ENCODE measurements around the gene RTL5.

Gene RTL5

GRCh38 chrX:72097098-72097497, 34.6 kb downstream of the RTL5 start:
- in situ Hi-C loops (cut with HindIII; ENCODE audit: low pct_unique_long_range_greater_than_20kb, low sequenced_read_pairs), result no loop called here
- no peak for DNase-seq (ENCODE audit: low read depth in 1 of 2, low spot score in 1 of 2)
- TF ChIP-seq JUND (IDR thresholded peaks at IDR 0.05; ENCODE audit: low read depth), result no peak

DNA sequence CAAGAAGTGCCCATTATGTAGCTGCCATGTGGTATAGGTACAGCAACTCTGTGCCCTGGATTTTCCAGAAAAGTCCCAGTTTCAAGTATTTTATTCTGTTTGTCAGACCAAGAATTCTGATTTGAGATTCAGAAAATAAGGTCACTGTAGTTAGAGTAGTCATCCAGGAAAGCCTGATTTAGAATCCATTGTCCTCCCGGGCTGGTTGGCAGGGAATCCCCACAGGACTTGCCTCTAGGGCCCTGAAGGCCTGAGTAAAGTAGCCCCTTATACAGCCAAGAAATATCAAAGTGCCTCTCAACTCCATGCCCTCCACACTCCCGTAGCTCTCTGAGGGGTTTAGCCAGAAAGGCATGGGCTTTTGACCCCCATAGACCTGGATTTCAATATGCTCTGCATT, 36.3 kb downstream of the RTL5 start:
- in situ Hi-C loops (cut with HindIII; ENCODE audit: low pct_unique_long_range_greater_than_20kb, low sequenced_read_pairs), result no loop called here
- no peak for TF ChIP-seq JUND (IDR thresholded peaks at IDR 0.05; ENCODE audit: low read depth)
- no peak for DNase-seq (ENCODE audit: low read depth in 1 of 2, low spot score in 1 of 2)

DNA sequence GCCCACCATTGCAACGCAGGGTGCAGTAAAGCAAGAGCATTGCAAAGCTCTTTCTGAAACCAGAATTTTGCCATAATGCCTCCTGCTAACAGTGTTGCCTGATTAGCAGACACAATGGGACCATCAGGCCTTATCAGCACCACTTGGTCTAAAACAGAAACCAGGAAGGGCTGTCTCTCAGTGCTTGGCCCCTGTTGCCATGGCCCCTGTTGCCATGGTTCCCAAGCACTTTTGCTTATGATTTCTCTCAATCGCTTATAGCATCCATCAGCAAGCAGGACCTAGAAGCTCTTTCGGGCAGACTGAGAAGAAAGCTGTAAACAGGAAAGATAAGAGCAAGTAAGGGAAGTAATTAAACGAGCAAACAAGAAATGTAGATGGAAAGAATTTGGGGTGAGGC, 36.8 kb downstream of the RTL5 start:
- in situ Hi-C loops (cut with HindIII; ENCODE audit: low pct_unique_long_range_greater_than_20kb, low sequenced_read_pairs), result no loop called here
- TF ChIP-seq JUND (IDR thresholded peaks at IDR 0.05; ENCODE audit: low read depth), result no peak
- no peak for DNase-seq (ENCODE audit: low read depth in 1 of 2, low spot score in 1 of 2)

DNA sequence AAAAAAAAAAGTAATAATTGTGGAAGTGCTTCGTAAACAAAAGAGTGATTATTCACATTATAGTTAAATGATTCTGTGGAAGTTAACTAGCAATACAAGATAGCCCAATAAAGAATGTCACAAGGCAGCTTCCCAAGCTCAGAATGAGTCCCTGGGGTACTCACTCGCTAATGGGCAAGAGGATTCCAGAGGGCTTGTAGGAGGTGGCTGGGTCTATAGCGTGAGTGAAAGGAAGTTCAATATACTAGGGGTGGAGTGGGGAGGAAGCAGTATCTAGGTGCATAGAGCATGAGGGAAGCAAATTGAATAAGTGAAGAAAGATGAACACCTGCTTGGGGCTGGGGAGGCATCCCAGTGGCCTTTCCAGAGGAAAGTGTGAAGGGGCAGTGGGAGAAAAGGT, 42.5 kb downstream of the RTL5 start:
- in situ Hi-C loops (cut with HindIII; ENCODE audit: low pct_unique_long_range_greater_than_20kb, low sequenced_read_pairs), result no loop called here
- no peak for TF ChIP-seq JUND (IDR thresholded peaks at IDR 0.05; ENCODE audit: low read depth)
- DNase-seq (ENCODE audit: low read depth in 1 of 2, low spot score in 1 of 2), result no peak

GRCh38 chrX:72088761-72089160, 43.0 kb downstream of the RTL5 start:
- DNase-seq (ENCODE audit: low read depth in 1 of 2, low spot score in 1 of 2), result no peak
- in situ Hi-C loops (cut with HindIII; ENCODE audit: low pct_unique_long_range_greater_than_20kb, low sequenced_read_pairs), result no loop called here

DNA sequence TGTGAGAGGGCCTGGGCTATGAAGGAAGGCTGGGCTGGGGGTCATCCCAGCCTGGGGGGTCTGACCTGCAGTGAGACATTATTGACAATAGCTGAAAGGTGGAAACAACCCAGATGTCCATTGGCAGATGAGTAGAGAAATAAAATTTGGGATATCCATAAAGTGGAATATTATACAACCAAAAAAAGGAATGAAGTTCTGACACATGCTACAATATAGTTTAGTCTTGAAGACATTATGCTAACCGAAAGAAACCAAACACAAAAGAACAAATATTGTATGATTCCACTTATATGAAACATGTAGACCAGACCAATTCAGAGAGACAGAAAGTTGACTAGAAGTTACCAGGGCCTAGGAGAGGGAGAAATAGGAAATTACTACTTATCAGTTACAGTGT, 44.7 kb downstream of the RTL5 start:
- no peak for TF ChIP-seq JUND (IDR thresholded peaks at IDR 0.05; ENCODE audit: low read depth)
- DNase-seq (ENCODE audit: low read depth in 1 of 2, low spot score in 1 of 2), result no peak
- in situ Hi-C loops (cut with HindIII; ENCODE audit: low pct_unique_long_range_greater_than_20kb, low sequenced_read_pairs), result no loop called here

More at GRCh38 chrX:72088761-72089160, 43.0 kb downstream of the RTL5 start:
- no peak for TF ChIP-seq JUND (IDR thresholded peaks at IDR 0.05; ENCODE audit: low read depth)

GRCh38 chrX:72084114-72084513, 47.6 kb downstream of the RTL5 start:
- TF ChIP-seq JUND (IDR thresholded peaks at IDR 0.05; ENCODE audit: low read depth), result no peak
- in situ Hi-C loops (cut with HindIII; ENCODE audit: low pct_unique_long_range_greater_than_20kb, low sequenced_read_pairs), result no loop called here
- DNase-seq (ENCODE audit: low read depth in 1 of 2, low spot score in 1 of 2), result no peak

- no peak for TF ChIP-seq JUND (IDR thresholded peaks at IDR 0.05; ENCODE audit: low read depth)
- in situ Hi-C loops (cut with HindIII; ENCODE audit: low pct_unique_long_range_greater_than_20kb, low sequenced_read_pairs), result no loop called here
- DNase-seq (ENCODE audit: low read depth in 1 of 2, low spot score in 1 of 2), result no peak
Observed at GRCh38 chrX:72083291-72083690, 48.4 kb downstream of the RTL5 start.

GRCh38 chrX:72081605-72082320, 50.0 kb downstream of the RTL5 start:
- TF ChIP-seq JUND (IDR thresholded peaks at IDR 0.05; ENCODE audit: low read depth), result no peak
- in situ Hi-C loops (cut with HindIII; ENCODE audit: low pct_unique_long_range_greater_than_20kb, low sequenced_read_pairs), result no loop called here

DNA sequence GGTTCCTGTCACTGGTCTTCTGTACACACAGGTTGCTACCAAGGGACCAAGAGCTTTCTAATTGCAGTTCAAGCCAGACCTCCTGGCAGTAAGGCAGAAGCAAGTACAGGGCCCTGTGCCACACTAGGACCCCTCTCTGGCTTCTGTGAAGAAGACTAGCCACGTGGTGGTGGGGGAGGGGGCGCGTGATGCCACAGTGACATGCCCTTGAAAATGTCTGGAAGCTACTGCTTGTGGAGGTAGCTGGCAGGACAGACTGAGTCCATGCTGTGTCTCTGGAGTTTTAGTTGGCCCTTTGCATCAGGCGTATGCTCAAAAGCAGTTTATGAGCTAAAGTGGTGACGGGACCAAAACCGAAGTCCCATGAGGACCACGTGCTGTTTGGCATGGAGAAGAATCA, 50.9 kb downstream of the RTL5 start:
- no peak for TF ChIP-seq JUND (IDR thresholded peaks at IDR 0.05; ENCODE audit: low read depth)
- in situ Hi-C loops (cut with HindIII; ENCODE audit: low pct_unique_long_range_greater_than_20kb, low sequenced_read_pairs), result no loop called here
- no peak for DNase-seq (ENCODE audit: low read depth in 1 of 2, low spot score in 1 of 2)

More at GRCh38 chrX:72081605-72082320, 50.0 kb downstream of the RTL5 start:
- DNase-seq (ENCODE audit: low read depth in 1 of 2, low spot score in 1 of 2), result no peak

- DNase-seq (ENCODE audit: low read depth in 1 of 2, low spot score in 1 of 2), result no peak
- in situ Hi-C loops (cut with HindIII; ENCODE audit: low pct_unique_long_range_greater_than_20kb, low sequenced_read_pairs), result no loop called here
- TF ChIP-seq JUND (IDR thresholded peaks at IDR 0.05; ENCODE audit: low read depth), result no peak
Observed at GRCh38 chrX:72080150-72080549, 51.6 kb downstream of the RTL5 start.

GRCh38 chrX:72079607-72080006, 52.1 kb downstream of the RTL5 start:
- no peak for DNase-seq (ENCODE audit: low read depth in 1 of 2, low spot score in 1 of 2)
- TF ChIP-seq JUND (IDR thresholded peaks at IDR 0.05; ENCODE audit: low read depth), result no peak
- in situ Hi-C loops (cut with HindIII; ENCODE audit: low pct_unique_long_range_greater_than_20kb, low sequenced_read_pairs), result no loop called here

- in situ Hi-C loops (cut with HindIII; ENCODE audit: low pct_unique_long_range_greater_than_20kb, low sequenced_read_pairs), result no loop called here
- no peak for TF ChIP-seq JUND (IDR thresholded peaks at IDR 0.05; ENCODE audit: low read depth)
- DNase-seq (ENCODE audit: low read depth in 1 of 2, low spot score in 1 of 2), result no peak
Observed at GRCh38 chrX:72078411-72078810, 53.3 kb downstream of the RTL5 start.
